WTC11 (cell line): ENCODE measurements around the gene TTN. TPM values are rescaled to one million over a fixed set of nuclear protein-coding genes. Genes with fewer than 3 reads are reported as not detected.

Source experiments
- ATAC-seq: fragments of 200-7000 bp; cut with Tn5 transposase; 2 replicates; pipeline ENCODE4 v1.10.0; 2021; ENCODE audit warnings: mild to moderate bottlenecking, moderate library complexity
- CTCF ChIA-PET: fragments of 300-600 bp; sonication (Branson Sonifier 250); formaldehyde crosslinking; loops from one replicate; lab custom pipeline; 2021; ENCODE audit warnings: antibody characterized with exemption; lab: Charles Lee
- POLR2A ChIA-PET: fragments of 350-600 bp; sonication (Branson Sonifier 250); formaldehyde crosslinking; loops from one replicate; lab custom pipeline; 2021; ENCODE audit warnings: antibody characterized with exemption; lab: Charles Lee
- DNase-seq: peaks from one replicate; pipeline ENCODE4 v3.0.0; 2021; ENCODE audit warnings: low spot score
- H3K27ac Mint-ChIP-seq: 2 replicates; pipeline ENCODE4 v1.8.0; 2021; ENCODE audit warnings: mixed read lengths
- H3K27me3 Mint-ChIP-seq: 2 replicates; pipeline ENCODE4 v1.8.0; 2021; ENCODE audit warnings: low read depth, mild to moderate bottlenecking, moderate library complexity, mixed read lengths
- H3K36me3 Mint-ChIP-seq: 2 replicates; pipeline ENCODE4 v1.8.0; 2021; ENCODE audit warnings: mixed read lengths
- H3K4me1 Mint-ChIP-seq: 2 replicates; pipeline ENCODE4 v1.8.0; 2022; ENCODE audit warnings: mixed read lengths
- H3K4me3 Mint-ChIP-seq: 2 replicates; pipeline ENCODE4 v1.8.0; 2021; ENCODE audit warnings: mild to moderate bottlenecking, moderate library complexity, mixed read lengths
- H3K9me3 Mint-ChIP-seq: 2 replicates; pipeline ENCODE4 v1.8.0; 2021; ENCODE audit warnings: mixed read lengths
- CBFB ChIP-seq: sonication (generic); formaldehyde crosslinking; IDR thresholded peaks from 2 replicates; pipeline ENCODE4 v1.8.1; 2022; ENCODE audit warnings: mild to moderate bottlenecking, low read depth, missing genetic modification reagents
- ELF4 ChIP-seq: sonication (generic); formaldehyde crosslinking; IDR thresholded peaks from 2 replicates; pipeline ENCODE4 v1.8.1; 2022; ENCODE audit warnings: low read depth, mild to moderate bottlenecking, moderate library complexity, missing genetic modification reagents
- ERG ChIP-seq: fragments of 250-450 bp; sonication (Bioruptor Pico); IDR thresholded peaks from 2 replicates; pipeline ENCODE4 v1.8.0; 2021; ENCODE audit warnings: mild to moderate bottlenecking
- GRHL2 ChIP-seq: fragments of 250-450 bp; sonication (Bioruptor Pico); IDR thresholded peaks from 2 replicates; pipeline ENCODE4 v1.8.0; 2022; ENCODE audit warnings: mild to moderate bottlenecking, moderate library complexity; ENCODE audit not compliant: insufficient replicate concordance, severe bottlenecking
- GTF2I ChIP-seq: fragments of 250-450 bp; sonication (Bioruptor Pico); conservative IDR thresholded peaks from 2 replicates; pipeline ENCODE4 v1.4.0; 2021; ENCODE audit warnings: mild to moderate bottlenecking
- NR2C2 ChIP-seq: sonication (generic); formaldehyde crosslinking; IDR thresholded peaks from 2 replicates; pipeline ENCODE4 v1.8.0; 2022; ENCODE audit warnings: mild to moderate bottlenecking, missing genetic modification reagents
- NR3C1 ChIP-seq: sonication (generic); formaldehyde crosslinking; conservative IDR thresholded peaks from 2 replicates; pipeline ENCODE4 v1.8.1; 2023; ENCODE audit warnings: low read depth, mild to moderate bottlenecking, missing genetic modification reagents
- SMAD3 ChIP-seq: sonication (generic); formaldehyde crosslinking; IDR thresholded peaks from 2 replicates; pipeline ENCODE4 v1.8.0; 2022; ENCODE audit warnings: missing genetic modification reagents, mild to moderate bottlenecking, borderline replicate concordance
- SMAD4 ChIP-seq: sonication (generic); formaldehyde crosslinking; IDR thresholded peaks from 2 replicates; pipeline ENCODE4 v1.8.0; 2022; ENCODE audit warnings: mild to moderate bottlenecking, missing genetic modification reagents
- SP1 ChIP-seq: sonication (generic); formaldehyde crosslinking; conservative IDR thresholded peaks from 2 replicates; pipeline ENCODE4 v1.8.1; 2022; ENCODE audit warnings: missing genetic modification reagents
- ZBTB21 ChIP-seq: sonication (generic); formaldehyde crosslinking; IDR thresholded peaks from 2 replicates; pipeline ENCODE4 v1.8.1; 2023; ENCODE audit warnings: mild to moderate bottlenecking, missing genetic modification reagents, borderline replicate concordance
- ZNF138 ChIP-seq: sonication (generic); formaldehyde crosslinking; conservative IDR thresholded peaks from 2 replicates; pipeline ENCODE4 v1.8.1; 2022; ENCODE audit warnings: mild to moderate bottlenecking, moderate library complexity, missing genetic modification reagents
- ZNF219 ChIP-seq: sonication (generic); formaldehyde crosslinking; IDR thresholded peaks from 2 replicates; pipeline ENCODE4 v1.8.0; 2023; ENCODE audit warnings: missing genetic modification reagents, mild to moderate bottlenecking, borderline replicate concordance
- ZNF425 ChIP-seq: fragments of 250-450 bp; sonication (Bioruptor Pico); conservative IDR thresholded peaks from 2 replicates; pipeline ENCODE4 v1.9.0; 2021; ENCODE audit warnings: mild to moderate bottlenecking
- total RNA-seq: library from RNA; stranded (reverse); gene quantifications from 3 replicates; pipeline ENCODE4 v1.2.3, GENCODE V29; 2021
- TF ChIP-seq, protein P1 (sequence below): sonication (generic); formaldehyde crosslinking; IDR thresholded peaks from 2 replicates; pipeline ENCODE4 v1.8.1; 2023; ENCODE audit warnings: mild to moderate bottlenecking, missing genetic modification reagents, borderline replicate concordance
- TF ChIP-seq, protein P2 (sequence below): sonication (generic); formaldehyde crosslinking; IDR thresholded peaks from 2 replicates; pipeline ENCODE4 v1.8.1; 2023; ENCODE audit warnings: mild to moderate bottlenecking, missing genetic modification reagents, moderate library complexity
- TF ChIP-seq, protein P3 (sequence below): sonication (generic); formaldehyde crosslinking; IDR thresholded peaks from 2 replicates; pipeline ENCODE4 v1.8.1; 2022; ENCODE audit warnings: mild to moderate bottlenecking, missing genetic modification reagents, moderate library complexity, borderline replicate concordance

TTN gene
- total RNA-seq, 1 experiment from 2014 or later = 4.7 TPM

DNA sequence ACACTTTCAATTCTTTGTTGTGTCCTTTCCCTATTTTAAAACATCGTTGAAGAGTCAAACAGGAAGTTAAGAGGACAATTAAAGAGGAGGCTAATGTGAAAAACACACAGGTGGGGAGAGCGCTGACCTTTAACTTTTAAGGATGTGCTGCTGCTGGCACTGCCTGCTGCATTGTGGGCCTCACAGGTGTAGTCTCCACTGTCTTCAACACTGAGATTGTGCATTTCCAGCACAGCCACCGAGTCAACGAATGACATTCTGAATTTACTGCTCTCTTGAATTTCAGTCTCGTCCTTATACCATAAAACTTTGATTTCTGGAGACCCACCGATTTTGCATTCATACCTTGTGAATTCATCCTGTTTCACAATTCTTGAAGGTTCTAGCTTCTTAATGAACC is 91.9 kb downstream of the TTN start (continued):
- TF ChIP-seq, protein P1, sequence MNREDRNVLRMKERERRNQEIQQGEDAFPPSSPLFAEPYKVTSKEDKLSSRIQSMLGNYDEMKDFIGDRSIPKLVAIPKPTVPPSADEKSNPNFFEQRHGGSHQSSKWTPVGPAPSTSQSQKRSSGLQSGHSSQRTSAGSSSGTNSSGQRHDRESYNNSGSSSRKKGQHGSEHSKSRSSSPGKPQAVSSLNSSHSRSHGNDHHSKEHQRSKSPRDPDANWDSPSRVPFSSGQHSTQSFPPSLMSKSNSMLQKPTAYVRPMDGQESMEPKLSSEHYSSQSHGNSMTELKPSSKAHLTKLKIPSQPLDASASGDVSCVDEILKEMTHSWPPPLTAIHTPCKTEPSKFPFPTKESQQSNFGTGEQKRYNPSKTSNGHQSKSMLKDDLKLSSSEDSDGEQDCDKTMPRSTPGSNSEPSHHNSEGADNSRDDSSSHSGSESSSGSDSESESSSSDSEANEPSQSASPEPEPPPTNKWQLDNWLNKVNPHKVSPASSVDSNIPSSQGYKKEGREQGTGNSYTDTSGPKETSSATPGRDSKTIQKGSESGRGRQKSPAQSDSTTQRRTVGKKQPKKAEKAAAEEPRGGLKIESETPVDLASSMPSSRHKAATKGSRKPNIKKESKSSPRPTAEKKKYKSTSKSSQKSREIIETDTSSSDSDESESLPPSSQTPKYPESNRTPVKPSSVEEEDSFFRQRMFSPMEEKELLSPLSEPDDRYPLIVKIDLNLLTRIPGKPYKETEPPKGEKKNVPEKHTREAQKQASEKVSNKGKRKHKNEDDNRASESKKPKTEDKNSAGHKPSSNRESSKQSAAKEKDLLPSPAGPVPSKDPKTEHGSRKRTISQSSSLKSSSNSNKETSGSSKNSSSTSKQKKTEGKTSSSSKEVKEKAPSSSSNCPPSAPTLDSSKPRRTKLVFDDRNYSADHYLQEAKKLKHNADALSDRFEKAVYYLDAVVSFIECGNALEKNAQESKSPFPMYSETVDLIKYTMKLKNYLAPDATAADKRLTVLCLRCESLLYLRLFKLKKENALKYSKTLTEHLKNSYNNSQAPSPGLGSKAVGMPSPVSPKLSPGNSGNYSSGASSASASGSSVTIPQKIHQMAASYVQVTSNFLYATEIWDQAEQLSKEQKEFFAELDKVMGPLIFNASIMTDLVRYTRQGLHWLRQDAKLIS (CRISPR knock-in tag) = no peak
- TF ChIP-seq SMAD4 (CRISPR knock-in tag) (no peak), CBFB (CRISPR knock-in tag) (no peak), NR3C1 (CRISPR knock-in tag) (no peak), ELF4 (CRISPR knock-in tag) (no peak), GTF2I (CRISPR knock-in tag) (no peak), ZNF425 (CRISPR knock-in tag) (no peak), GRHL2 (no peak), ZBTB21 (no peak), NR2C2 (CRISPR knock-in tag) (no peak), ERG (no peak), ZNF219 (CRISPR knock-in tag) (no peak)
- TF ChIP-seq, protein P2, sequence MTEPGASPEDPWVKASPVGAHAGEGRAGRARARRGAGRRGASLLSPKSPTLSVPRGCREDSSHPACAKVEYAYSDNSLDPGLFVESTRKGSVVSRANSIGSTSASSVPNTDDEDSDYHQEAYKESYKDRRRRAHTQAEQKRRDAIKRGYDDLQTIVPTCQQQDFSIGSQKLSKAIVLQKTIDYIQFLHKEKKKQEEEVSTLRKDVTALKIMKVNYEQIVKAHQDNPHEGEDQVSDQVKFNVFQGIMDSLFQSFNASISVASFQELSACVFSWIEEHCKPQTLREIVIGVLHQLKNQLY (CRISPR knock-in tag) = no peak
- TF ChIP-seq, protein P3, sequence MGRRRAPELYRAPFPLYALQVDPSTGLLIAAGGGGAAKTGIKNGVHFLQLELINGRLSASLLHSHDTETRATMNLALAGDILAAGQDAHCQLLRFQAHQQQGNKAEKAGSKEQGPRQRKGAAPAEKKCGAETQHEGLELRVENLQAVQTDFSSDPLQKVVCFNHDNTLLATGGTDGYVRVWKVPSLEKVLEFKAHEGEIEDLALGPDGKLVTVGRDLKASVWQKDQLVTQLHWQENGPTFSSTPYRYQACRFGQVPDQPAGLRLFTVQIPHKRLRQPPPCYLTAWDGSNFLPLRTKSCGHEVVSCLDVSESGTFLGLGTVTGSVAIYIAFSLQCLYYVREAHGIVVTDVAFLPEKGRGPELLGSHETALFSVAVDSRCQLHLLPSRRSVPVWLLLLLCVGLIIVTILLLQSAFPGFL = no peak

GRCh38 chr2:178707476-178707875 is 99.7 kb downstream of the TTN start:
- Mint-ChIP-seq H3K9me3 (no peaks in the 10 kb centered on the region), H3K27ac (no peak overlapping the region), H3K27me3 (no peaks in the 10 kb centered on the region), H3K36me3 (0 out of 2 replicates have a peak, but pooled peaks cover 2% of the 10 kb centered on the region), H3K4me3 (no peak overlapping the region), H3K4me1 (no peaks in the 10 kb centered on the region)
- no peak for DNase-seq
- ChIA-PET POLR2A (no interaction called here), CTCF (no interaction called here)
- TF ChIP-seq SMAD3 (CRISPR knock-in tag) (no peak), ZNF138 (CRISPR knock-in tag) (no peak), SP1 (CRISPR knock-in tag) (no peak)
- ATAC-seq = no peak
